IMR-90 (cell line): ENCODE results near the gene MUC20. TPM values are rescaled to one million over a fixed set of nuclear protein-coding genes. Genes with fewer than 3 reads are reported as not detected.

Source experiments
- ATAC-seq: fragments of 200-7000 bp; cut with Tn5 transposase; 2 replicates; pipeline ENCODE4 v1.9.1; 2020; ENCODE audit warnings: low read depth, mild to moderate bottlenecking, moderate library complexity
- BruUV-seq: library from RNA; stranded (reverse); fragments of 400-500 nt; replicated peaks from 2 replicates; lab custom pipeline; 2021; lab: Mats Ljungman, UMichigan
- CTCF ChIA-PET: fragments of 300-600 bp; formaldehyde crosslinking; extraction: SDS; loops from one replicate; lab custom pipeline; 2021; ENCODE audit warnings: antibody characterized with exemption; lab: Yijun Ruan, JAX
- POLR2A ChIA-PET: fragments of 300-600 bp; sonication (Branson Sonifier 250); formaldehyde crosslinking; loops from one replicate; lab custom pipeline; 2022; ENCODE audit warnings: antibody characterized with exemption; ENCODE audit not compliant: unreplicated experiment; lab: Charles Lee
- DNase-seq: peaks from one replicate; pipeline ENCODE4 v3.0.0; 2013
- H2AFZ ChIP-seq: replicated peaks from 2 replicates; pipeline ENCODE3; 2013; ENCODE audit warnings: low read length, mild to moderate bottlenecking; ENCODE audit not compliant: poor library complexity
- H2AK5ac ChIP-seq: 2 replicates; pipeline ENCODE4 v1.6.1; 2013; ENCODE audit warnings: low read depth, low read length, inconsistent platforms
- H2AK9ac ChIP-seq: replicated peaks from 2 replicates; pipeline ENCODE3; 2013; ENCODE audit warnings: mild to moderate bottlenecking, low read depth, low read length, moderate library complexity; ENCODE audit not compliant: poor library complexity
- H2BK120ac ChIP-seq: 2 replicates; pipeline ENCODE4 v1.6.1; 2013; ENCODE audit warnings: low read depth, low read length, inconsistent platforms
- H2BK15ac ChIP-seq: 3 replicates; pipeline ENCODE4 v1.6.1; 2013; ENCODE audit warnings: low read depth, low read length, inconsistent platforms
- H2BK20ac ChIP-seq: 2 replicates; pipeline ENCODE4 v1.6.1; 2013; ENCODE audit warnings: low read depth, mild to moderate bottlenecking, inconsistent platforms, low read length, moderate library complexity
- H2BK5ac ChIP-seq: 2 replicates; pipeline ENCODE4 v1.6.1; 2013; ENCODE audit warnings: mild to moderate bottlenecking, low read depth, low read length, inconsistent platforms; ENCODE audit not compliant: poor library complexity, severe bottlenecking
- H3K14ac ChIP-seq: replicated peaks from 2 replicates; pipeline ENCODE4 v1.6.1; 2013; ENCODE audit warnings: low read depth, low read length, inconsistent platforms
- H3K18ac ChIP-seq: 2 replicates; pipeline ENCODE4 v1.6.1; 2013; ENCODE audit warnings: low read depth, low read length, control low read depth
- H3K23ac ChIP-seq: 2 replicates; pipeline ENCODE4 v1.6.1; 2013; ENCODE audit warnings: low read depth, low read length, inconsistent platforms
- H3K27ac ChIP-seq: 2 replicates; pipeline ENCODE4 v1.5.1; 2013; ENCODE audit warnings: mild to moderate bottlenecking, control low read depth, low read length; ENCODE audit not compliant: insufficient read depth
- H3K27me3 ChIP-seq: 2 replicates; pipeline ENCODE4 v1.6.1; 2013; ENCODE audit warnings: low read length; ENCODE audit not compliant: control insufficient read depth, insufficient read depth
- H3K36me3 ChIP-seq: 2 replicates; pipeline ENCODE4 v1.6.1; 2013; ENCODE audit warnings: low read length, mixed read lengths; ENCODE audit not compliant: control insufficient read depth, insufficient read depth
- H3K4ac ChIP-seq: 2 replicates; pipeline ENCODE4 v1.6.1; 2013; ENCODE audit warnings: low read depth, low read length, inconsistent platforms
- H3K4me1 ChIP-seq: 2 replicates; pipeline ENCODE4 v1.6.1; 2013; ENCODE audit warnings: low read length, mixed read lengths; ENCODE audit not compliant: control insufficient read depth, insufficient read depth
- H3K4me2 ChIP-seq: 2 replicates; pipeline ENCODE4 v1.6.1; 2013; ENCODE audit warnings: low read depth, mild to moderate bottlenecking, control low read depth, low read length, moderate library complexity
- H3K4me3 ChIP-seq: 2 replicates; pipeline ENCODE4 v1.5.1; 2013; ENCODE audit warnings: low read depth, mild to moderate bottlenecking, control low read depth, low read length, moderate library complexity; ENCODE audit not compliant: insufficient read depth
- H3K56ac ChIP-seq: 2 replicates; pipeline ENCODE4 v1.6.1; 2013; ENCODE audit warnings: low read length, inconsistent platforms; ENCODE audit not compliant: insufficient read depth; ENCODE audit errors: extremely low read depth
- H3K79me1 ChIP-seq, 2 experiments: 2 replicates each; pipeline ENCODE4 v1.6.1; 2013; ENCODE audit warnings: low read length in 2 of 2, inconsistent platforms in 1 of 2, low read depth in 1 of 2
- H3K9ac ChIP-seq: 2 replicates; pipeline ENCODE4 v1.6.1; 2013; ENCODE audit warnings: low read depth, low read length, control low read depth
- H3K9me1 ChIP-seq: 2 replicates; pipeline ENCODE4 v1.6.1; 2013; ENCODE audit warnings: low read length, inconsistent platforms; ENCODE audit not compliant: insufficient read depth
- H3K9me3 ChIP-seq: 2 replicates; pipeline ENCODE4 v1.6.1; 2013; ENCODE audit warnings: low read length; ENCODE audit not compliant: control insufficient read depth, insufficient read depth
- H4K20me1 ChIP-seq: 2 replicates; pipeline ENCODE4 v1.6.1; 2013; ENCODE audit warnings: low read length, inconsistent platforms; ENCODE audit not compliant: insufficient read depth
- H4K5ac ChIP-seq: 2 replicates; pipeline ENCODE4 v1.6.1; 2013; ENCODE audit warnings: mild to moderate bottlenecking, low read depth, low read length, control low read depth
- H4K8ac ChIP-seq, 2 experiments: 2 replicates each; pipeline ENCODE4 v1.6.1; 2013; ENCODE audit warnings: low read depth in 2 of 2, low read length in 2 of 2, control low read depth in 1 of 2, inconsistent platforms in 1 of 2
- H4K91ac ChIP-seq: 2 replicates; pipeline ENCODE4 v1.6.1; 2013; ENCODE audit warnings: low read depth, low read length, inconsistent platforms; ENCODE audit not compliant: insufficient read depth
- BHLHE40 ChIP-seq: fragments of 150-350 bp; IDR thresholded peaks from 2 replicates; pipeline ENCODE4 v1.6.1; 2016; ENCODE audit warnings: mild to moderate bottlenecking, low read depth, low read length
- CHD1 ChIP-seq: IDR thresholded peaks from 2 replicates; pipeline ENCODE4 v1.6.1; 2012; ENCODE audit warnings: low read depth, low read length, improper control_type of control experiment
- CTCF ChIP-seq: conservative IDR thresholded peaks from 2 replicates; pipeline ENCODE4 v1.5.1; 2012; ENCODE audit warnings: mild to moderate bottlenecking, low read depth, low read length, improper control_type of control experiment
- MXI1 ChIP-seq: IDR thresholded peaks from 2 replicates; pipeline ENCODE4 v1.6.1; 2012; ENCODE audit warnings: low read depth, mild to moderate bottlenecking, low read length, moderate library complexity, borderline replicate concordance
- POLR2A ChIP-seq: IDR thresholded peaks from 2 replicates; pipeline ENCODE4 v1.6.1; 2012; ENCODE audit warnings: mild to moderate bottlenecking, low read depth, low read length
- SMC3 ChIP-seq: fragments of 150-350 bp; IDR thresholded peaks from 2 replicates; pipeline ENCODE4 v1.6.1; 2016; ENCODE audit warnings: low read depth, mild to moderate bottlenecking, antibody characterized with exemption, low read length, moderate library complexity
- USF2 ChIP-seq: fragments of 150-350 bp; IDR thresholded peaks from 2 replicates; pipeline ENCODE4 v1.6.1; 2017; ENCODE audit warnings: mild to moderate bottlenecking, antibody characterized with exemption, low read length, low read depth
- WGBS, 2 experiments: methylation state at CpG; one replicate each; pipeline versions ENCODE4 v1.1.5 to v1.1.7; 2013; ENCODE audit warnings: missing lambda C conversion rate in 2 of 2; ENCODE audit not compliant: insufficient read length in 1 of 2; ENCODE audit errors: extremely low coverage in 2 of 2; 5-methylcytosine and 5-hydroxymethylcytosine counted together
- dilution Hi-C: fragments of 300-500 bp; cut with HindIII; formaldehyde crosslinking; loops from one replicate; pipeline ENCODE4 v1.14.3; 2018; ENCODE audit warnings: low sequenced_read_pairs; ENCODE audit not compliant: unreplicated experiment
- in situ Hi-C: fragments of 300-500 bp; cut with MboI; formaldehyde crosslinking; loops from 3 replicates; pipeline ENCODE4 v1.14.3; 2019; ENCODE audit warnings: low sequenced_read_pairs, inconsistent platforms, mixed read lengths
- intact Hi-C: fragments of 100-400 bp; cut with micrococcal nuclease; formaldehyde crosslinking; loops from 2 replicates; pipeline ENCODE4 v1.10.0; 2022
- polyA plus RNA-seq, 3 experiments: library from polyadenylated mRNA; depleted of rRNA; stranded (reverse); fragments of >200 nt; gene quantifications; 2 replicates each; pipeline ENCODE4 v1.2.3, GENCODE V29; 2012; ENCODE audit warnings: low replicate concordance in 1 of 3
- total RNA-seq: library from RNA; depleted of rRNA; stranded (reverse); fragments of >200 nt; gene quantifications from 2 replicates; pipeline ENCODE4 v1.2.3, GENCODE V29; 2012

Gene MUC20
- total and polyA plus RNA-seq, 2 of the 4 experiments (the other 2 are of a cell fraction) = 0.12 TPM; not detected in 1

- Histone ChIP-seq H3K4me2 (no peak overlapping the region), H3K56ac (no peak overlapping the region), H3K9ac (no peak overlapping the region), H3K14ac (no peak overlapping the region), H2BK120ac (no peak overlapping the region), H3K4ac (no peak overlapping the region), H3K9me3 (no peaks in the 10 kb centered on the region), H4K5ac (no peak overlapping the region), H3K9me1 (no peaks in the 10 kb centered on the region), H2BK5ac (no peak overlapping the region), H2AFZ (no peak overlapping the region), H3K23ac (no peak overlapping the region), H3K79me1 (no peaks in the 10 kb centered on the region), H2BK15ac (no peak overlapping the region), H3K27me3 (peaks cover 56% of the 10 kb centered on the region), H2AK9ac (peak overlapping the region; percentile 1), H2AK5ac (no peak overlapping the region), H3K18ac (no peak overlapping the region), H3K36me3 (no peaks in the 10 kb centered on the region), H2BK20ac (no peak overlapping the region), H3K27ac (no peak overlapping the region), H3K4me1 (no peaks in the 10 kb centered on the region), H4K91ac (no peak overlapping the region), H4K8ac (no peak overlapping the region), H3K4me3 (no peak overlapping the region), H4K20me1 (no peaks in the 10 kb centered on the region)
- dilution Hi-C loops = no loop called here
- BruUV-seq = no TSS peak
- 75% methylated on average over 10 of the region's 14 CpGs; no CpG with 5 or more reads in 1 of the 2 experiments for WGBS, 2 experiments
- in situ Hi-C loops = no loop called here
- ChIA-PET POLR2A (no interaction called here), CTCF (interaction anchor here (0.6 kb wide), 1 partner anchor 11 kb away, joined by 3 read pairs; no protein-coding TSS in a partner anchor)
- TF ChIP-seq USF2 (no peak), POLR2A (no peak), MXI1 (no peak), CHD1 (no peak), BHLHE40 (no peak), CTCF (no peak), SMC3 (no peak)
- no peak for ATAC-seq
- DNase-seq = no peak
- intact Hi-C loops = no loop called here
Observed at GRCh38 chr3:195738274-195739044, 17.7 kb downstream of the MUC20 start.
